HUDEP-2 (cell line): ENCODE results near the gene INSM1.

Source experiments
- DNase-seq, 76 experiments: peaks; one replicate each; lab custom pipeline; 2025; ENCODE audit not compliant: unreplicated experiment in 76 of 76; lab: John Stamatoyannopoulos, UW

The INSM1 gene

GRCh38 chr20:20360464-20360863 lies 7.4 kb upstream of the INSM1 start:
- DNase-seq, result peak in 29 of 76 experiments; percentile 1 to 54 (median 17)

- DNase-seq, result no peak
Measured at GRCh38 chr20:20362774-20363433, 5.0 kb upstream of the INSM1 start.

- DNase-seq, result no peak
Measured at GRCh38 chr20:20363434-20363798, 4.5 kb upstream of the INSM1 start.

GRCh38 chr20:20363799-20364592 lies 3.9 kb upstream of the INSM1 start:
- no peak for DNase-seq

DNA sequence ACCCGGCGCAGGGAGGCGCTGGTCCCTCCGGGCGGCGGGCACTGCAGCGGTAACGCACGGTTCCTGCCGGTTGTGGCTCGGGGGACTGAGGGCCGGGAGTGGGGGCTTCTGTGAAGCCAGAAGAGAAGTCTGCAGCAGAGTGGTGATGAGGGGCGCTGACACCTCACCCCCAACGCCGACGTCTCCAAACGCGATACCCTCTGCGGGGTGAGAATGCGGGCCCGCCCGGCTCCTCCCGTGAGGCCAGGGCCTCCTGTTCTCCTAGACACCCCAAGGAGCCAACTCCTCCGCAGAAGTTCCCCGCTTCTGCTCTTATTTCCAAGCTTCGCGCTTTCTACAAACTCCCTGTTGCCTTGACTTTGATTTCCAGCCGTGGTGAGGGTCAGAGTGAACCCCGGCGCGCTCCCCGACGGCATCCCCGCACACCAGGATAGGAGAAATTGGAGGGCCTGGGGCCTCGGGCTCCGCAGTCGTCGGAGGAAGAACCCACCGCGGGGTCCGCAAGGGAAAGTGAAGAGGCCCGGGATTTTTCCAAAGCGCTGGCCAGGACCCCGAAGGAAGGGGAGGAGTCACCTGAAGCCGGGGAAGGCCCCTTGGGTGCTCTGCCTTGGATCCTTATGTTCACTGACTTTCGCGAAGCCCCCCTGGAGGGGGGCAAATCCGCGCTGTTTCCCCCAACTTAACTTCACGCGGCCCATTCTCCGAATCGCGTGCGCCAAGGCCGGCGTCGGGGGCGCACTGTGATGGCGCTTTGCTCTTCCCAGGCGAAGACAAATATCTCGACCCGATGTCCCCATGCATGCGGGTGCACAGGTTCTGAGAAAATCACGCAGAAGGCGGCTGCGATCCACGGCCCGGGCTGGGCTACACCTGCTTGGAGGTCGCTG lies 3.1 kb upstream of the INSM1 start:
- DNase-seq, result no peak

- DNase-seq, result no peak
Measured at GRCh38 chr20:20365480-20366161, 2.3 kb upstream of the INSM1 start.

GRCh38 chr20:20366551-20366875 lies 1.4 kb upstream of the INSM1 start:
- no peak for DNase-seq

- DNase-seq, result no peak
Measured at GRCh38 chr20:20366876-20367574, 879 bp upstream of the INSM1 start.

GRCh38 chr20:20368418-20369249 lies 730 bp downstream of the INSM1 start:
- no peak for DNase-seq

- no peak for DNase-seq
Measured at GRCh38 chr20:20369250-20370093, 1.6 kb downstream of the INSM1 start.

- DNase-seq, result no peak
Measured at GRCh38 chr20:20370094-20370575, 2.2 kb downstream of the INSM1 start.

DNA sequence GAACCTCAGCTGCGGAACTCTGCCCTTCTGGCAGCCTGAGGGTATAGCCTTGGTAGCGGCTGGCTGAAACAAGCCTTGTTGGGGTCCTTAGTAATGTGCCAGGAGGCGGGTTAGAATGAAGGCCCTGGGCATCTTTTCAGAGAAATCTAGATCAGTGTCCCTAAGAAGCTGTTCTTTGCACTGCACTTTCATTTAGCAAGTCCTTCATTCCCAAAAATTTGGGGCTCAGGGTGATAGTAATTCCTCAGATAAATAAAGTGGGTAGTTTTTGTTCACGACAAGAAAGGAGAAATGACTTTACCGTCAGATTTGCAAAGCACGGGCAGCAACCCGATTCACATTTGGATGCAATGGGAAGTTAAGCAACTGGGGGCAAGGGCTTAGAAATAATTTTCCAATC lies 3.2 kb downstream of the INSM1 start:
- DNase-seq, result no peak

GRCh38 chr20:20371681-20372080 lies 3.8 kb downstream of the INSM1 start:
- no peak for DNase-seq

DNA sequence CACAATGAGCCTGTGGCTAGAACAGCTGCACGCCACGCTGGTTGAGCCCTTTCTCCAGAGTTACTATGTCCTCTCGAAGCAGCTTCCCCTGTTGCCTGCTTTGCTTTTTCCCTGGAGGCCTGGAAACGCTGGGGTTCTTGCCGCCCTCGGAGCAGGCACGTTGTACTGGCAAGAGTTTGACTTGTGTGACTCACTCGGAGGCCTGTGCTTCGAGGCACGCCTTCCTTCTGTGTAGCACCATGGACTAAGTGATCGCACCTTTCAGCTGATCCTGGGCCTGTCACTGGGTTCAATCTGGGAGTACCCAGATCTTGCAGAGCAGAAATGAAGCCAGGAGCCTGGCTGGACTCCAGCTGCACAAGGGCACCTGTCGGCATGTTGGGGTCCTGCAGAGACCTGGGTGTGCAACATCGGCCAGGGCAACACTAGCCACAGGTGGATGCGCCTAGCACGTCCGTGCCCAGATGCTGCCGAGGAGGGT lies 5.2 kb downstream of the INSM1 start:
- DNase-seq, result no peak

DNA sequence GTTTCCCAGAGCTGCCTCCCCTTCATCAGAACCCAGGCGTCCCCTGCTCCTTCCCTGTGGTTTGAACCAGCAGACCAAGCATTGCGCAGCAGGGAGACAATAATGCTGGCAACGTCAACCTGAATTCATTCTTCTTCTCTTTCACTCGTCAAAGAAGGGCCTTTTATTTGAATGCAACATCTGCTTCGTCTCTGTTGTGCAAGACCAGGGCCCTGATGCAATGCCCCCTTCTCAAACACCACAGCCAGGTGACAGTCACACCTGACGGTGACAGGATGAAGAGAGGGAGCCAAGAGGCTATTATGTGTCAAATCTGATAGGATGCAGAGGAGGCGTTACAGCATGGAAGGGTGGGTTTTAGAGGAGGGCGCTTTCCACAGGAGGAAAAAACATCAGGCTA lies 8.0 kb downstream of the INSM1 start:
- DNase-seq, result no peak

GRCh38 chr20:20386192-20386591 lies 18.3 kb downstream of the INSM1 start:
- DNase-seq, result no peak

GRCh38 chr20:20390393-20390792 lies 22.5 kb downstream of the INSM1 start:
- no peak for DNase-seq

GRCh38 chr20:20391115-20391514 lies 23.2 kb downstream of the INSM1 start:
- no peak for DNase-seq
